Endothelial cell of hepatic sinusoid (primary cell): ENCODE results near the gene REC114.
"Not testable (repeated sequence)": the region's sequence is repeated elsewhere in the genome, so short reads cannot be mapped to it uniquely, and the experiment has no call there.

Experiments used
- in situ Hi-C: cut with HindIII; loops from 2 replicates; pipeline ENCODE4 v1.10.0; 2017; ENCODE audit warnings: low sequenced_read_pairs

Gene REC114, protein sequence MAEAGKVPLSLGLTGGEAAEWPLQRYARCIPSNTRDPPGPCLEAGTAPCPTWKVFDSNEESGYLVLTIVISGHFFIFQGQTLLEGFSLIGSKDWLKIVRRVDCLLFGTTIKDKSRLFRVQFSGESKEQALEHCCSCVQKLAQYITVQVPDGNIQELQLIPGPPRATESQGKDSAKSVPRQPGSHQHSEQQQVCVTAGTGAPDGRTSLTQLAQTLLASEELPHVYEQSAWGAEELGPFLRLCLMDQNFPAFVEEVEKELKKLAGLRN

DNA sequence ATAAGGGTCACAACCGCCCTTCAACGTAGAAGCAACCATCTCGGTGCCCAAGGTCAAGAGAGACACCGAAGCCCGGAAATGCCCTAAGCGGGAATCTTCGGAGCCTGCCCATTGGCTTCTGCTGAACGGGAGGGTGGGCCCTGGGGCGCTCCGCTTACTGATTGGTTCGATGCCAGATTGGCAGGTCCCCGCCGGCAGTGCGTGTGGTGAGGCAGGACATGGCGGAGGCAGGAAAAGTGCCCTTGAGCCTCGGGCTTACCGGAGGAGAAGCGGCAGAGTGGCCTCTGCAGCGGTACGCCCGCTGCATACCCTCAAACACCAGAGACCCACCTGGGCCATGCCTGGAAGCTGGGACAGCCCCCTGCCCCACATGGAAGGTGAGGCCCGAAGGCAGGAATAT lies at the start of gene REC114:
Gene REC114, plus strand, starts transcription at position 197 of the 400 bp plus-strand sequence. Its CDS starts 22 bp downstream, at position 219.
- in situ Hi-C loops, result no loop called here

DNA sequence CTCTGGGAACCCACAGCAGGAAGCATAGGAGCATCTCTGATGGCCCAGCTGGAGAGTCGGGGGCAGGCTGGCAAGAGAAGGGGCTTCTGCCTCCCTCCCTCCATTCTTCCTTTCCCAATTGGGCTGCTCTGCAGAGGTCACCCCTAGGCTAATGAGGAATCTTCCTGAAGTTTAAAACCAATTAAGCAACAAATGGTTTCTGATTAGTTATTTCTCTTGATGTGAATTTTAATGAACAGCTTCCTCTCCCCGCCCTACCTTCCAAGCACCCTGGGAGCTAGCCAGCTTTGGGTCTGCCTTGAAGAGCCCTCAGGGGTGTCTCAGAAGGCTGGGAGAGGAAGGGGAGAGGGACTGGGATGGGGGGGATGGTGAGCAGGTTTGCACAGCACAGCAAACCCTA lies 49.6 kb upstream of the REC114 start:
- in situ Hi-C loops, result no loop called here

DNA sequence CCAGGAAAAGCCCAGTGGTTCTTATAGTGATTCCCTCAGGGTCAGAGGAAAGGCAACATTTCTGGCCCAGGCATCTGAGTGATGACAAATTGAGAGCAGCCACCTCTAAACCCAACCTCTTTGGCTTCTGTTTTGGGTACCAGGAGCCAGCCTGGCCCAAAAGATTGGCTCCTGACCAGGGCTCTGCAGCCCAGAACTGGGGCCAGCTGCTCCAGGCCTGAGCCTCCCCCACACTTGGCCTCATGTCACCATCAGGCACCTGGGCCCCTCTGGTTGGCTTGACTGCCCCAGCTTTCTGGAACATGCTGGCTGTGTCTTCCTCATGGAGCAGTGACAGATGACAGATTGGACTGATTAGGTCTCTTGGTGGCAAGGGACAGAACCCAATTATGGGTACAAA lies 48.2 kb upstream of the REC114 start:
- in situ Hi-C loops, result no loop called here

DNA sequence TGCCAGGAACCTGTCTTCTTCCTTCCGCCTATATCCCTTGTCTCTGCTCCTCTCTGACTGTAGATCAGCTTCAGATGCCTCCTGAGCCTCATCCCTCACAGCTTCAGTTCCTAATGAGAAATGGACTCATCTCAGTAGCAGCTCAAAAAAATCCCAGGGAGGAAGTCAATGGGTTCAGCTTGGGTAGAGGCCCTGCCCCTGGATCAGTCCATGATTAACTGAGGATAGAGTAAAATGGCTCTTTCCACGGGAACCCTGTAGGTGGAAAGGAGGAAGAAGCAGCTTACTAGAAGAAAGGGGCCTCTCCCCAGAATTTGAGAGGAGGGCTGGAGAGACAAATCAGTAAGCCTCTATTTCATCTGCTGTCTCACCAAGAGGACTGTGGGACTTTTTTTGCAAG lies 47.3 kb upstream of the REC114 start:
- in situ Hi-C loops, result no loop called here

DNA sequence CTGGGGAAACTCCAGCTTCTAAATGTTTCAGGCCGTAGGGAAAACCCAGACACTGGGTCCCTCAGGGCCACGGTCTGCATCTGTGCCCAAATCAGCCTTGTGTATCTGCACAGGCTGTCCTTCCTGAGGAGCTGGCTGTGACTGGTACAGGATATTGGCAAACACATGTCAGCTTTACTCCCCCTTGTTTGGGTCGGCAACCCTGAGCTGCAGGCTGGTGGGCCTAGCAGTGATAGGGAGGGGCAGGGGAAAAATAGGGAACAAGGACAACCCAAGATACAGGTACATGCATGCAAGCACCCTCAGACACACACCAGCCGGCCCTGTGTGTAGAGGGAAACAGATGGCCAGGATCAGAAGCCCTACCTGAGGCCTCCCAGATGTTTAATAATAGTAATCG lies 45.5 kb upstream of the REC114 start:
- in situ Hi-C loops, result no loop called here

DNA sequence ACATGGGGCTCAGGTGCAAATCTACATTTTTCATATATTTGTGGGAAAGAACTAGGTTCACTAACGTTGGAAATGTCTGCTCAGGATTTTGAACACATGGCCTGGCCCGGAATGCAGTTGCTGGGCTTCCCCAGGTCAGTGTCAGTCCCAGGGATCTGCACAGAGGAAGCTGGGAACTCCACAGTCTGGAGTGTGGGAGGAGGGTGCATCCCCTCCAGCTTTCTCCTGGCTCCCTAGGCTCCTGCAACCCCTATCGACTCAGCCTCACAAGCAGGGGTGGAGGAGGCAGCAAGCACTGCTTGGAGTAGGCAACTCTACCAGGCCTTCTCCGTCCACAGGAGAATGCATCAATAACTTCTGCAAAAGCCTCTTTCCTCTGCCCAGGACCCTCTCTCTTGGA lies 44.1 kb upstream of the REC114 start:
- in situ Hi-C loops, result no loop called here

DNA sequence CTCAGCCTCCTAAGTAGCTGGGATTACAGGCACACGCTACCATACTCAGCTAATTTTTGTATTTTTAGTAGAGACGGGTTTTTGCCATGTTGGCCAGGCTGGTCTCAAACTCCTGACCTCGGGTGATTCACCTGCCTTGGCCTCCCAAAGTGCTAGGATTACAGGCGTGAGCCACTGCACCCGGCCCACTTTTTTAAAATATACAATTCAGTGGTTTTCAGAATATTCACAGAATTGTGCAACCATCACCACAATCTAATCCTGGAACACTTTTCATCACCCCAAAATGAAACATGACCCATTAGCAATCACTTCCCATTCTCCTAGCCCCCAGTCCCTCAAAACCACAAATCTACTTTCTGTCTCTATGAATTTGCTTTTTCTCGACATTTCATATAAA lies 42.7 kb upstream of the REC114 start:
- in situ Hi-C loops, result not testable (repeated sequence)

DNA sequence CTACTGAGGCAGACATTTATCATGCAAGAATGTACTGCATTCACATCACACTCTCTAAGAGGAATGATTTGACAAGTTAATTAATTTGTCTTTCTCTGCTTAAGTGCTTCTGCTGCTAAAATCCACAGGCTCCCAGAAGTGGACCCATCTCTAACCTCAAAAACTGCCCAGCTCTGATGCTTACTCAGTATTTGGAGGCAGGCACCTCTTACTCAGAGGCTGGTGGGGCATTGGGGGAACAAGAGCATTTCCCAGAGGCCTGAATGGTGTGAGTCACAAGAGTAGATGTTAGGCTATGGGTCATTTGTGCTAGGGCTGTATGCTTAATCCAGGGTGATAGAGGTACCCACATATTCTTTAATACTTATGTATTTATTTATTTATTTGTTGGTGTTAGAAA lies 39.8 kb upstream of the REC114 start:
- in situ Hi-C loops, result no loop called here

DNA sequence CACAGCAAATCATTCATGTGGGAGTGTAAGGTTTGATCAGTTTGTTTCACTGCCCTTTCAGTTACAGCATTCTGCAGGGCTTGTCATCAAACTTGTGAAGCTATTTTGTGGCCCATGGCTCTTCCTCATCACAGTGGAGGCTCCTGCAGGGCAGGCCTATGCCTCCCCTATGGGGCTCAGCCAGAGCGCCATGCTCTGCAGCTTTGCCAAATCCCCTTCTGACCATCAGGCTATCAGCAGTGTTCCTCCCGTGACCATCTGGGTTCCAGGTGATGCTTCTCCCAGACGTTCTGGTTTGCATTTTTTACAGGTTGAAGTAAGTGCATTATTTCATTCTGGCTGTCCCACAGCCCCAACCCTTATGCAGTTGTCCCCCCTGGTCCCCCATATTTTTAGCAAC lies 28.1 kb upstream of the REC114 start:
- in situ Hi-C loops, result no loop called here

DNA sequence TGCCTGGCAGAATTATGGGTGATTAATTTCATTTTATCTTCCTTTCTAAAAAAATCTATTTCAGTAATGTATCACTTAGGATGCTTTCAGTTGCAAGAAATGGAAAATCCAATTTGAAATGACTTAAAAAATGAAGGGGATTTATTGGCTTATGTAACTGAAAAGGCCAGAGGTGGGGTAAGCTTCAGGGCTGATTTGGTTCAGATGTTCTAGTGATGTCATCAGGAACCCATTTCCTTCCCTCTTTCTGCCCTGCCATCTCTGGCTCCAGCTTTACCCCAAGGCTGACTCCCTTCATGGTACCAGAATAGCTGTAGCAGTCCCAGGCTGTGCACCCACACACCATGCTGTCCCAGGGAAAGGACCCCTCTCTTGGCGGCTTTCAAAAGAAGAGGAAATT lies 18.5 kb upstream of the REC114 start:
- in situ Hi-C loops, result no loop called here

DNA sequence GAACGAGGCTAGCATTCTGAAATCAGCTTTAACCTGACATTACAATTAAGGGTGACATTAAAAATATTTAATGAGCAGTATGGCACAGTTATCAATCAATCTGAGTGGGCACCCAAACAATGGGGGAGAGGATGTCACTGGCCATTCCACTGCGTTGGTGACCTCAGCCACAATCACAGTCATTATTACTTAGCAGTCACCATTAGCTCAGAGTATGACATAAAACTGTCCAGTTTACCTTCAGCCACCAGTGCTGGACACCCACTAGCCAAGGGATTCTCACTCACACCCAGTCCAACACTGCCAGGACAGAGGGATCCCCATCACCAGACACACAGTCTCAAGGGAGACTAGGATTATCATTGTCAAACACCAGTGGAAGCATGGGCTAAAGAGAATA lies 17.5 kb upstream of the REC114 start:
- in situ Hi-C loops, result loop anchor here (5.0 kb wide), 1 partner anchor 82 kb away; no protein-coding TSS in a partner anchor

DNA sequence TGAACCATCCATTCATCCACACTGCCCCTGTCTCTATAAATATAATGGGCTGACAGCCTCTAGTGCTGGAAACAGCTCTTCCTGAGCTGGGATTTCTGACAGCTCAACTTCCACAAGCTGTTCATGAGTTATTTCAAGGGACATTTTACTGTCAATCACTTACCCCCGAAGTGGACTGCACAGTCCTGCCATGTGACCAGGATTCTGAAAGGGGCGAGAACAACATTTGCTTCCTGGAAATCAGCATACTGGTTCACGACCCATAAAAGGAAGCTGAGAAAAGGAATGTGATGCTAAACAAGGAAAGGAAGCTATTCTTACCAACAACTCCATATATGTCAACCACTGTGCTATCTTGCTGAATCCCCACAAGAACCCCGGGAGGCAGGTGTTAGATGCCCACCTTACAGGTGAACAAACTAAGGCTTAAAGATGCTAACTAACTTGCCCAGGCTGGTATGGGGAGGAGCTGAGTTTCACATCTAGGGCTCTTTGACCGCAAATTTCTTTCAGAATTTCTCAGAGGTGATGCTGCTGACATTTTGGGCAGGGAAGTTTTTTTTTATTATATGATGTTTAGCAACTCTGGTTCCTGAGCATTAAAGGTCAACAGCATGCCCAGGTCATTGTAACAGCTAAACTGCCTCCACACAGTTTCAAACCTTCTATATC lies 16.5 kb upstream of the REC114 start:
- in situ Hi-C loops, result loop anchor here (5.0 kb wide), 1 partner anchor 81 kb away; no protein-coding TSS in a partner anchor

DNA sequence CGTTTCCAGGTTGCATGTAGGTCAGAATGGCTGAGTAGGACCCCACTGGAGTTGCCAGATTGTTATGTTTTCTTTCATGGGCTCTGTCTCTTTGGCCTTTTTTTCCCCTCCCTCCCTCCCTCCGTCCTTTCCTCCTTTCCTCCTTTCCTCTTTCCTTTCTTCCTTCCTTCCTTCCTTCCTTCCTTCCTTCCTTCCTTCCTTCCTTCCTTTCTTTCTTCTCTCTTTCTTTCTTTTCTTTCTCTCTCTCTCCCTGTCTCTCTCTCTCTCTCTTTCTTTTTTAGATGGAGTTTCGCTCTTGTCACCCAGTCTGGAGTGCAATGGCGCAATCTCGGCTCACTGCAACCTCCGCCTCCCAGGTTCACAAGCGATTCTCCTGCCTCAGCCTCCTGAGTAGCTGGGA lies 11.6 kb upstream of the REC114 start:
- in situ Hi-C loops, result not testable (repeated sequence)

DNA sequence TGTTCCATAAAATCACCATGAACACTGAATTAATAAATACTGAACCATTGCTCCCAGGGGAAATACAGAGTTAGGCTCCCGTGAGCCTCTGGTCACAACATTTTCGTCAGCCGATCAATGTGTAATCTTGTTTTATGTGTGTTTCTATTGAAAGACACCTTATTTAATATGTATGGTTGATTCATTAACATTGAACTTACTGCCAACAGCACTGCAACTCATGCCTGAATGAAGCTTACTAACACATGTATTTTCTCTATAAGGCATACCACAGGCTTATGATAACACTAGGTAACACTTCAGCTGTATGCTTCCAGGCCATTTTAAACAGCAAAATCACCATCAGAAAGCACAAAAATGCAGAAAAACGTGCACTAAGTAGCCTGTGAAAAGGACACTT lies 9.1 kb upstream of the REC114 start:
- in situ Hi-C loops, result no loop called here

DNA sequence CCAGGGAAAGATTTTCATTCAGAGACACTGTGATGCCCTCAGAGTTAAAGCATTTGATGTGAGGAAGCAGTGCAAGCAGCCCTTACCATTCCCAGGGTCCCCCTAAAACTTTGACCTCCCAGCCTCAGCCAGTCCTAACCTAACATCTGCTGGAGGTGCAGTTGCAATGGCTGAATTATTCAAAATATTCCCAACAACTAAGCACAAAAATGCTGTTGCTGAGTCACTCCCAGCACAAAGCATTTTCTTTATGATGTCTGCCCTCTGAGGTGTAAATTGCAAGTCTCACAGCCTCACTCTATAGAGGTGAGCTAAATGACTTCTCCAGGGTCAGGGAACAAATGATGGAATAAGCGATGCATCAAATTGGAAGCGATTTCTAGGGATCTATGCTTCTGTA lies 6.4 kb upstream of the REC114 start:
- in situ Hi-C loops, result no loop called here

DNA sequence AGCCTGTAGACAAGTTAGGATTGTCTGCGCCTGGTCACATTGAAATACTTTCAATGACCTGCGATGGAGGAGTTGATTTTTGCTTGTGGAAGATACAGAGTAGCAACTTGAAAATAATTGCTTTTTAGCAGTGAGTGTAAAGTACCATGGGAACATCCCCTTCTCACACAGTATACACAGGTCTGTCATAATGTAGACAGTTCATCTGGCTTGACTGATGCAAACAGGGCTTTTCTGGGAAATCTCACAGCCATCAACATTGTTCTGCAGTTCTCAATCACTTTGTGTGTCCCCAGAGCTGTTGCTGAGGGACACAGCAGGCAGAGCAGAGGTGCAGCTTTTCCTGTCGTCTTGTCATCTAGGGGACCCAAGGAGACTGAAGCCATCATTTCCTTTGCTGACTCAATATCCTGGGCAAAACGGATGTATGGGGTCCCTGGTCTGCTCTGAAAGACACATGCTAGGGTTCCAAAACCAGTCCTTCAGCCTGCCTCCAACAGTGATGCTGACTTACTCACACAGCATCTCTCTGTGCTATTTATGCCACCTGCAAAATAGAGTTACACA lies 5.3 kb upstream of the REC114 start:
- in situ Hi-C loops, result no loop called here

DNA sequence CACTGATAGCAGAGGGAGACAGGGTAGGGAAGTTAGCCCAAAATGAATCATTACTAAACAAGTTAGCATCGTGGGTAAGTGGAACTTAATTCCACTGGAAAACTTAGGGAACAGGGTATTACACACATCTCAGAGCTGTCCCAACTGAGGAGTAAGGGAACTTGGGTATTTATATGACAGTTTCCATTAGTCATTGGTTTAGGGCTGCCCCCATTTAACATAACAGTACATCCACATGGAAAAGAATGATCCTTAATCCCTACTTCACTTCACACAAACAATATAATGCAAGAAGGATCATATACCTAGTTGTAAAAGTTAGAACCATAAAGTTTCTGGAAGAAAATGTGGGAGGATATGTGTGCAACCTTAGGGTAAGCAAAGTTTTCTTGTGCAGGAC lies 4.3 kb upstream of the REC114 start:
- in situ Hi-C loops, result no loop called here

DNA sequence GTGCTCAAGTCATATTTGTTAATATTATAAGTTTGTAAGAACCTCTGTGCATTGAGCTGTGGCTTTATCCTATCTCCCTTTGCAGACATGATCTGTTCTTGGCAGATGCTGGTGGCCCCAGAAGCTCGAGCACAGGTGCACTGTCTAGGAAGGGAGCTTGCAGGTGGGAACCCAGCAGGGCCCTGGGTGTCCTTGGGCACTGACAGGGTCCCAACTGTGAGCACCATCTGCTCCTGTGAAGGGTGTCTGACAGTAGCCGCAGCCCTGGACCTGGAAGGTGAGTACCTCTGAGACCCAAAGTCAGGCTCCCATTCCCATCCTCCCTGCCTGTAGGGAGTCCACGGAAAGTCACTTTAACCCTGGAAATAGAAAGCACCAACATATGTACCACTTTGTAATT lies 2.4 kb upstream of the REC114 start:
- in situ Hi-C loops, result no loop called here

DNA sequence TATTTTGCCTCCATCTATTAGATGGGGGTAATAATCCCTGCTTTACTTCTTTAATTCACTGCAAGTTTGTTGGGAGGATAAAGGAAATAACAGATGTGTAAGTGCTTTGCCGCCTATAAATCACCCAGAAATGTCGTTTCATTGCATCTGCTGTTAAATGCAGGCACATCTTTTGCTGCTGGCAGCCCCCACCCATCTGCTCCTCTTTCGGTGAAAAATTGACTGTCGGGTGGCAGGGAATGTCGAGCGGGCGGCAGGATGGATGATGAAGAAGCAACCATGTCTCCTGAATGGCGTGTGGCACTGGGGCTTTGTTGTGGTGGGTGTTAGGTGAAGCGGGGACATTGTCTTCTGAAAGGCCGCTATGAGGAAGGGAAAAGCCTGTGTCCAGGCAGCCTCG lies 543 bp upstream of the REC114 start:
- in situ Hi-C loops, result no loop called here

DNA sequence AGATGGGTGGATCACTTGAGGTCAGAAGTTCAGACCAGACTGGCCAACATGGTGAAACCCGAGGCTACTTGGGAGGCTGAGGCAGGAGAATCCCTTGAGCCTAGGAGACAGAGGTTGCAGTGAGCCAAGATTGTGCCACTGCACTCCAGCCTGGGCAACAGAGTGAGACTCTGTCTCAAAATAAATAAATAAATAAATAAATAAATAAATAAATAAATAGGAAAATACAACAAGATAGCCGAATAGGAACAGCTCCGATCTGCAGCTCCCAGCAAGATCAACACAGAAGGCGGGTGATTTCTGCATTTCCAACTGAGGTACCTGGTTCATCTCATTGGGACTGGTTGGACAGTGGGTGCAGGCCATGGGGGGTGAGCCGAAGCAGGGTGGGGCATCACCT lies 4.5 kb downstream of the REC114 start:
- in situ Hi-C loops, result loop anchor here (5.0 kb wide), 1 partner anchor 100 kb away; no protein-coding TSS in a partner anchor

DNA sequence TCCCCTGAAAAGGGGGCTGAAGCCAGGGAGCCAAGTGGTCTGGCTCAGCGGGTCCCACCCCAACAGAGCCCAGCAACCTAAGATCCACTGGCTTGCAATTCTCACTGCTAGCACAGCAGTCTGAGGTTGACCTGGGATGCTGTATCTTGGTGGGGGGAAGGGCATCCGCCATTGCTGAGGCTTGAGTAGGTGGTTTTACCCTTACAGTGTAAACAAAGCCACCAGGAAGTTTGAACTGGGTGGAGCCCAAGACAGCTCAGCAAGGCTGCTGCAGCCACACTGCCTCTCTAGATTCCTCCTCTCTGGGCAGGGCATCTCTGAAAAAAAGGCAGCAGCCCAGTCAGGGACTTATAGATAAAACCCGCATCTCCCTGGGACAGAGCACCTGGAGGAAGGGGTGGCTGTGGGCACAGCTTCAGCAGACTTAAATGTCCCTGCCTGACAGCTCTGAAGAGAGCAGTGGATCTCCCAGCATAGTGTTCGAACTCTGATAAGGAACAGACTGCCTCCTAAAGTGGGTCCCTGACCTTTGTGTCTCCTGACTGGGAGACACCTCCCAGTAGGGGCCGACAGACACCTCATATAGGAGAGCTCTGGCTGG lies 5.3 kb downstream of the REC114 start:
- in situ Hi-C loops, result loop anchor here (5.0 kb wide), 1 partner anchor 99 kb away; no protein-coding TSS in a partner anchor

DNA sequence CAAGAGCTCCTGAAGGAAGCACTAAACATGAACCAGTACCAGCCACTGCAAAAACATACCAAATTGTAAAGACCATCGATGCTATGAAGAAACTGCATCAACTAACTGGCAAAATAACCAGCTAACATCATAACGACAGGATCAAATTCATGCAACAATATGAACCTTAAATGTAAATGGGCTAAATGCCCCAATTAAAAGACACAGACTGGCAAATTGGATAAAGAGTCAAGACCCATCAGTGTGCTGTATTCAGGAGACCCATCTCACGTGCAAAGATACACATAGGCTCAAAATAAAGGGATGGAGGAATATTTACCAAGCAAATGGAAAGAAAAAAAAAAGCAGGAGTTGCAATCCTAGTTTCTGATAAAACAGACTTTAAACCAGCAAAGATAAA lies 7.0 kb downstream of the REC114 start:
- in situ Hi-C loops, result loop anchor here (5.0 kb wide), 1 partner anchor 97 kb away; no protein-coding TSS in a partner anchor
